H1 (cell line): ENCODE measurements around the gene ZNF581. TPM values are rescaled to one million over a fixed set of nuclear protein-coding genes. Genes with fewer than 3 reads are reported as not detected.

ENCODE experiments used
- CTCF ChIA-PET: fragments of 300-600 bp; sonication (Branson Sonifier 250); formaldehyde crosslinking; loops from one replicate; lab custom pipeline; 2021; ENCODE audit not compliant: partially characterized antibody; lab: Charles Lee
- POLR2A ChIA-PET: fragments of 300-600 bp; sonication (Branson Sonifier 250); formaldehyde crosslinking; loops from one replicate; lab custom pipeline; 2021; ENCODE audit warnings: inconsistent platforms; ENCODE audit not compliant: partially characterized antibody; lab: Charles Lee
- DNase-seq, 2 experiments: peaks; one replicate each; pipeline versions ENCODE4 v3.0.0 to v3.0.0-alpha.2; 2010 to 2022; ENCODE audit warnings: low spot score in 2 of 2, low read depth in 1 of 2, mixed read lengths in 1 of 2
- FAIRE-seq: peaks from 2 replicates; lab custom pipeline; 2011; peaks lifted over from hg19 to GRCh38; lab: Jason Lieb, UNC
- H2AFZ ChIP-seq: 2 replicates; pipeline ENCODE4 v1.8.1; 2012; ENCODE audit warnings: low read length, inconsistent platforms
- H2AK5ac ChIP-seq: 2 replicates; pipeline ENCODE4 v1.6.1; 2013; ENCODE audit warnings: low read depth, low read length
- H2BK120ac ChIP-seq: replicated peaks from 2 replicates; pipeline ENCODE3; 2013; ENCODE audit warnings: low read depth, low read length, inconsistent platforms
- H2BK12ac ChIP-seq: 2 replicates; pipeline ENCODE4 v1.6.1; 2013; ENCODE audit warnings: low read depth, low read length
- H2BK15ac ChIP-seq: 2 replicates; pipeline ENCODE4 v1.6.1; 2013; ENCODE audit warnings: low read length
- H2BK20ac ChIP-seq: 2 replicates; pipeline ENCODE4 v1.6.1; 2013; ENCODE audit warnings: low read length
- H2BK5ac ChIP-seq: 2 replicates; pipeline ENCODE4 v1.6.1; 2013; ENCODE audit warnings: low read depth, low read length
- H3K14ac ChIP-seq: 2 replicates; pipeline ENCODE4 v1.6.1; 2013; ENCODE audit warnings: inconsistent platforms; ENCODE audit not compliant: insufficient read length
- H3K18ac ChIP-seq: 2 replicates; pipeline ENCODE4 v1.6.1; 2013; ENCODE audit warnings: low read length; ENCODE audit errors: extremely low read depth
- H3K23ac ChIP-seq: 2 replicates; pipeline ENCODE4 v1.6.1; 2013; ENCODE audit warnings: inconsistent platforms; ENCODE audit not compliant: insufficient read length
- H3K23me2 ChIP-seq: 2 replicates; pipeline ENCODE4 v1.6.1; 2013; ENCODE audit warnings: low read depth, low read length
- H3K27ac ChIP-seq: 2 replicates; pipeline ENCODE4 v1.6.1; 2011; ENCODE audit warnings: low read depth, low read length, inconsistent platforms
- H3K27me3 ChIP-seq, 4 experiments: replicated peaks in 1 of 4; 1 replicate in 1 of 4; 2 replicates in 3 of 4; pipeline versions ENCODE4 v1.6.1 to v1.8.1; 2011 to 2013; ENCODE audit warnings: low read length in 3 of 4, mild to moderate bottlenecking in 3 of 4, inconsistent platforms in 2 of 4, mixed read lengths in 2 of 4, moderate library complexity in 1 of 4; ENCODE audit not compliant: control insufficient read depth in 3 of 4, insufficient read depth in 3 of 4; ENCODE audit errors: extremely low read depth in 1 of 4
- H3K36me3 ChIP-seq, 4 experiments: 2 replicates each; pipeline versions ENCODE4 v1.6.1 to v1.8.1; 2011 to 2013; ENCODE audit warnings: mild to moderate bottlenecking in 4 of 4, low read length in 3 of 4, moderate library complexity in 2 of 4, control low read depth in 1 of 4, inconsistent platforms in 1 of 4; ENCODE audit not compliant: insufficient read depth in 4 of 4, control insufficient read depth in 2 of 4
- H3K4ac ChIP-seq: replicated peaks from 2 replicates; pipeline ENCODE3; 2013; ENCODE audit warnings: low read length, low read depth, mixed read lengths, inconsistent platforms; ENCODE audit not compliant: insufficient read length
- H3K4me1 ChIP-seq, 4 experiments: replicated peaks in 1 of 4; 1 replicate in 1 of 4; 2 replicates in 3 of 4; pipeline versions ENCODE4 v1.6.1 to v1.8.1; 2011 to 2013; ENCODE audit warnings: low read length in 3 of 4, inconsistent platforms in 2 of 4, mixed read lengths in 1 of 4; ENCODE audit not compliant: insufficient read depth in 4 of 4, control insufficient read depth in 3 of 4
- H3K4me2 ChIP-seq, 2 experiments: 2 replicates each; pipeline versions ENCODE4 v1.6.1 to v1.8.1; 2011 to 2013; ENCODE audit warnings: low read depth in 2 of 2, low read length in 2 of 2, control low read depth in 1 of 2, inconsistent platforms in 1 of 2, mild to moderate bottlenecking in 1 of 2; ENCODE audit not compliant: insufficient read depth in 1 of 2
- H3K4me3 ChIP-seq, 4 experiments: fragments of 200-600, 300-600 bp in 1 of 4; sonication (generic), shearing (Covaris generic), sonication (Bioruptor Twin) in 1 of 4; 2 replicates each; pipeline versions ENCODE4 v1.5.1 to v1.8.1; 2011 to 2016; ENCODE audit warnings: low read length in 4 of 4, low read depth in 3 of 4, control low read depth in 2 of 4, inconsistent platforms in 2 of 4, mild to moderate bottlenecking in 2 of 4, mixed read lengths in 1 of 4, moderate library complexity in 1 of 4; ENCODE audit not compliant: insufficient read depth in 2 of 4; ENCODE audit errors: extremely low read depth in 1 of 4
- H3K56ac ChIP-seq: replicated peaks from 2 replicates; pipeline ENCODE3; 2013; ENCODE audit warnings: low read depth, mild to moderate bottlenecking, mixed read lengths, low read length, inconsistent platforms; ENCODE audit not compliant: insufficient read length
- H3K79me1 ChIP-seq: 2 replicates; pipeline ENCODE4 v1.6.1; 2013; ENCODE audit warnings: low read depth, low read length, control low read depth
- H3K79me2 ChIP-seq, 2 experiments: 2 replicates each; pipeline versions ENCODE4 v1.6.1 to v1.8.1; 2012 to 2013; ENCODE audit warnings: low read length in 2 of 2, mild to moderate bottlenecking in 2 of 2, inconsistent platforms in 1 of 2; ENCODE audit not compliant: insufficient read depth in 2 of 2, control insufficient read depth in 1 of 2
- H3K9ac ChIP-seq, 4 experiments: replicated peaks in 1 of 4; 1 replicate in 1 of 4; 2 replicates in 3 of 4; pipeline versions ENCODE4 v1.6.1 to v1.8.1; 2011 to 2013; ENCODE audit warnings: low read depth in 3 of 4, low read length in 3 of 4, control low read depth in 2 of 4, mild to moderate bottlenecking in 2 of 4, moderate library complexity in 2 of 4, inconsistent platforms in 1 of 4; ENCODE audit errors: extremely low read depth in 1 of 4
- H3K9me3 ChIP-seq, 2 experiments: 2 replicates each; pipeline versions ENCODE4 v1.6.1 to v1.8.1; 2012 to 2013; ENCODE audit warnings: mild to moderate bottlenecking in 2 of 2, moderate library complexity in 2 of 2, control low read depth in 1 of 2, inconsistent platforms in 1 of 2, low read depth in 1 of 2, low read length in 1 of 2, mixed read lengths in 1 of 2; ENCODE audit not compliant: insufficient read depth in 2 of 2
- H4K20me1 ChIP-seq, 2 experiments: replicated peaks in 1 of 2; 2 replicates each; pipeline versions ENCODE3 to v1.8.1; 2011 to 2013; ENCODE audit warnings: inconsistent platforms in 2 of 2, low read length in 2 of 2, mild to moderate bottlenecking in 1 of 2; ENCODE audit not compliant: insufficient read depth in 2 of 2, control insufficient read depth in 1 of 2
- H4K5ac ChIP-seq: 2 replicates; pipeline ENCODE4 v1.6.1; 2013; ENCODE audit warnings: low read length, low read depth, mixed read lengths, inconsistent platforms; ENCODE audit not compliant: insufficient read length
- H4K8ac ChIP-seq: 2 replicates; pipeline ENCODE4 v1.8.0; 2013; ENCODE audit warnings: mild to moderate bottlenecking, moderate library complexity, low read length, inconsistent platforms; ENCODE audit not compliant: insufficient read depth; ENCODE audit errors: extremely low read depth
- H4K91ac ChIP-seq: replicated peaks from 2 replicates; pipeline ENCODE3; 2013; ENCODE audit warnings: low read length, mixed read lengths, inconsistent platforms; ENCODE audit not compliant: insufficient read length
- ASH2L ChIP-seq: fragments of 200-600, 300-600 bp; sonication (generic); IDR thresholded peaks from one replicate; pipeline ENCODE4 v1.7.1; 2017; ENCODE audit warnings: low read length
- CEBPB ChIP-seq: IDR thresholded peaks from 2 replicates; pipeline ENCODE4 v1.6.1; 2012; ENCODE audit warnings: low read depth, low read length
- EGR1 ChIP-seq: IDR thresholded peaks from 2 replicates; pipeline ENCODE4 v1.6.1; 2011; ENCODE audit warnings: low read depth, low read length, borderline replicate concordance
- GABPA ChIP-seq: IDR thresholded peaks from 2 replicates; pipeline ENCODE4 v1.6.1; 2011; ENCODE audit warnings: mild to moderate bottlenecking, low read length, moderate library complexity, borderline replicate concordance; ENCODE audit not compliant: insufficient read depth
- GTF2F1 ChIP-seq: IDR thresholded peaks from 2 replicates; pipeline ENCODE4 v1.6.1; 2012; ENCODE audit warnings: low read depth, low read length, improper control_type of control experiment, borderline replicate concordance
- KDM5A ChIP-seq: fragments of 200-600 bp; IDR thresholded peaks from 2 replicates; pipeline ENCODE4 v1.7.1; 2012; ENCODE audit warnings: mild to moderate bottlenecking, low read length, inconsistent platforms, mixed read lengths
- NRF1 ChIP-seq: IDR thresholded peaks from 2 replicates; pipeline ENCODE4 v1.6.1; 2011; ENCODE audit warnings: mild to moderate bottlenecking, low read depth, low read length, improper control_type of control experiment
- SIN3A ChIP-seq, 2 experiments: IDR thresholded peaks in 1 of 2; conservative IDR thresholded peaks in 1 of 2; 2 replicates each; pipeline ENCODE4 v1.6.1; 2011 to 2012; ENCODE audit warnings: low read length in 2 of 2, improper control_type of control experiment in 1 of 2, low read depth in 1 of 2, mild to moderate bottlenecking in 1 of 2
- SP2 ChIP-seq: IDR thresholded peaks from 2 replicates; pipeline ENCODE4 v1.6.1; 2012; ENCODE audit warnings: mild to moderate bottlenecking, low read length, inconsistent platforms
- SRF ChIP-seq: IDR thresholded peaks from 2 replicates; pipeline ENCODE4 v1.6.1; 2011; ENCODE audit warnings: mild to moderate bottlenecking, low read depth, low read length, moderate library complexity
- TAF1 ChIP-seq: IDR thresholded peaks from 2 replicates; pipeline ENCODE4 v1.6.1; 2011; ENCODE audit warnings: mild to moderate bottlenecking, low read depth, low read length
- ZNF274 ChIP-seq: IDR thresholded peaks from 2 replicates; pipeline ENCODE4 v1.7.0; 2012; ENCODE audit warnings: low read length, borderline replicate concordance; ENCODE audit errors: extremely low read depth
- WGBS, 2 experiments: shearing (Covaris generic) in 1 of 2; methylation state at CpG; one replicate each; pipeline versions ENCODE4 v1.1.6 to v1.1.7; 2013 to 2015; ENCODE audit warnings: low lambda C conversion rate in 2 of 2, mixed read lengths in 2 of 2, inconsistent platforms in 1 of 2, low coverage in 1 of 2, missing lambda C conversion rate in 1 of 2; ENCODE audit not compliant: insufficient replicate concordance in 2 of 2, insufficient coverage in 1 of 2, insufficient read length in 1 of 2; ENCODE audit errors: extremely low coverage in 1 of 2, missing lambda C conversion rate in 1 of 2; 5-methylcytosine and 5-hydroxymethylcytosine counted together
- polyA plus RNA-seq, 7 experiments: library from polyadenylated mRNA; depleted of rRNA in 3 of 7; stranded (reverse) in 5 of 7; unstranded in 2 of 7; fragments of >200 nt in 5 of 7; fragments of 200-250 nt in 2 of 7; gene quantifications; 1 replicate in 5 of 7; 2 replicates in 1 of 7; 4 replicates in 1 of 7; pipeline versions ENCODE4 v1.2.1 to v1.2.3, GENCODE V29; 2011 to 2013; ENCODE audit warnings: missing spikeins in 2 of 7, mixed read lengths in 2 of 7
- total RNA-seq: library from RNA; stranded (reverse); fragmentation: NEBNext Ultra II Directional; extraction: Animal tissue kit (Norgen Biotek cat#: 25700); gene quantifications from 2 replicates; pipeline ENCODE4 v1.2.1, GENCODE V29; 2021

ZNF581 gene
- total and polyA plus RNA-seq, 2 of the 8 experiments (the other 6 are each of a cell fraction or from before 2014, with no cell fraction given): 73.0 to 76.1 TPM

DNA sequence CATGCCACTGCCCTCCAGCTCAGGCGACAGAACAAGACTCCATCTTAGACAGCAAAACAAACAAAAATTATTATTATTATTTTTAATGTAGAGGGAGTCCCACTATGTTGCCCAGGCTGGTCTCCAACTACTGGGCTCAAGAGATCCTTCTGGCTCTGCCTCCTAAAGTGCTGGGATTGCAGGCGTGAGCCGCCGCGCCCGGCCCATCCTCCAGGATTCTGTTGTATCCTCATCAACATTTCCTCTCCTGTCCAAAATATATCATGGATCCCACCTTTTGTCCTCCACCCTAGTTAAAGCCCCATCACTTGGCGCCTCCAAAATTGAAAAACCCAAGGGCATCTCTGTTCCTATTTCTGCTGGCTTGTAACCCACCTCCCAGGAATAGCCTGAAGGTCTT lies 20.3 kb upstream of the ZNF581 start:
- H3K9ac ChIP-seq: no peak overlapping the region
- CTCF ChIA-PET: interaction anchor here (0.8 to 8.0 kb wide), 3 partner anchors 9 to 30 kb away, joined by 3 to 38 read pairs (median 9); partner anchors contain the start of gene ZNF865

More for the DNA sequence above, 20.3 kb upstream of the ZNF581 start:
- H3K36me3 ChIP-seq: peaks cover 0 to 11% (median 1%) of the 10 kb centered on the region in 4 experiments; a peak in 4 of 8 replicates
- no peak overlapping the region for H3K4me3 ChIP-seq
- no peaks in the 10 kb centered on the region for H3K27me3 ChIP-seq
- H3K14ac ChIP-seq: no peak overlapping the region
- no peak overlapping the region; a peak in 1 of 4 replicates for H3K4me2 ChIP-seq
- H3K4ac ChIP-seq: no peak overlapping the region
- TF ChIP-seq SRF (no peak), SP2 (no peak), GABPA (no peak), SIN3A (conservative IDR thresholded peaks at IDR 0.05 in 1 of 2, IDR thresholded peaks at IDR 0.05 in 1 of 2; ENCODE audit: low read depth in 1 of 2, low read length in 2 of 2) (no peak), ASH2L (no peak), CEBPB (no peak), NRF1 (no peak), TAF1 (no peak), ZNF274 (no peak), GTF2F1 (no peak), KDM5A (no peak), EGR1 (no peak)
- TF ChIP-seq, all 59 proteins: peak for 0
- Histone ChIP-seq H3K18ac (no peak overlapping the region), H4K20me1 (peaks cover 1 to 5% of the 10 kb centered on the region in 2 experiments), H2BK15ac (no peak overlapping the region), H2BK12ac (no peak overlapping the region), H3K23ac (no peak overlapping the region), H2AK5ac (no peak overlapping the region), H3K56ac (no peak overlapping the region), H2BK5ac (no peak overlapping the region), H3K79me1 (no peaks in the 10 kb centered on the region), H2BK20ac (no peak overlapping the region), H3K79me2 (no peaks in the 10 kb centered on the region), H4K5ac (no peak overlapping the region), H3K27ac (no peak overlapping the region), H2AFZ (no peak overlapping the region), H4K8ac (no peak overlapping the region), H3K9me3 (no peaks in the 10 kb centered on the region), H2BK120ac (no peak overlapping the region), H4K91ac (no peak overlapping the region), H3K4me1 (peaks cover 0 to 3% (median 0%) of the 10 kb centered on the region in 4 experiments; a peak in 3 of 7 replicates), H3K23me2 (no peaks in the 10 kb centered on the region)
- 95% methylated on average over 7 of the region's 7 CpGs; no CpG with 5 or more reads in 1 of the 2 experiments for WGBS, 2 experiments
- no peak for DNase-seq
- FAIRE-seq: no peak
- POLR2A ChIA-PET: interaction anchor here (0.9 to 6.8 kb wide), 7 partner anchors 10 to 24 kb away, joined by 3 to 32 read pairs (median 4); partner anchors contain the start of genes CCDC106, FIZ1 and ZNF865
